ENCODE measurements around the gene SLC7A8. TPM values are rescaled to one million over a fixed set of nuclear protein-coding genes. Genes with fewer than 3 reads are reported as not detected.

SLC7A8 gene
- total RNA-seq, 3 donors from 2014 or later (not counting 1 experiment from before 2014, with no cell fraction given) = 0.42 to 1.2 (median 1.0) TPM

DNA sequence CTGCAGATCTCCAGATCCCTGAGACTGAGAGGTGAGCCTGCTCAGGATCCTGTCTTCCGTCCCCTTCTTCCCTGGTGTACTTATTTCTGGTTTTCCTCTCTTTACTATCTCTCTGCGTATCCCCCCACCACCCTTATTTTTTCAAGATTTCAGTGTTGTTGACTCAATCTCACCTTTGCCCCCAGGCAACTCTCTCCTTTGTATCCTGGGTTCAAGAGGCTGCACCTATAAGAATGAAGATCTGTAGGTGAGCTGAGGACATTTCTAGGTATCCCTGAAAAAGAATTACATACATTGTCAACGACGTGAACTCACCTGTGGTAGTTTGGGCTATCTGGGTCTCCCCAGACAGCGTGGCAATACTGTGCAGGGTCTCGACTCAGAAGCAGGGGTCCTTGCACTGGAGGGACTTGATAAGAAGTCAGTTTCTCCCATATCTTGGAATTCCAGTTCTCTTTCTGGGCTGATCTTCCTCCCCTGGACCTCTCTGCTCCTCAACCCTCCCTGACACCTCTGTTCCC is 79.3 kb downstream of the SLC7A8 start:
- TF ChIP-seq, protein P1, sequence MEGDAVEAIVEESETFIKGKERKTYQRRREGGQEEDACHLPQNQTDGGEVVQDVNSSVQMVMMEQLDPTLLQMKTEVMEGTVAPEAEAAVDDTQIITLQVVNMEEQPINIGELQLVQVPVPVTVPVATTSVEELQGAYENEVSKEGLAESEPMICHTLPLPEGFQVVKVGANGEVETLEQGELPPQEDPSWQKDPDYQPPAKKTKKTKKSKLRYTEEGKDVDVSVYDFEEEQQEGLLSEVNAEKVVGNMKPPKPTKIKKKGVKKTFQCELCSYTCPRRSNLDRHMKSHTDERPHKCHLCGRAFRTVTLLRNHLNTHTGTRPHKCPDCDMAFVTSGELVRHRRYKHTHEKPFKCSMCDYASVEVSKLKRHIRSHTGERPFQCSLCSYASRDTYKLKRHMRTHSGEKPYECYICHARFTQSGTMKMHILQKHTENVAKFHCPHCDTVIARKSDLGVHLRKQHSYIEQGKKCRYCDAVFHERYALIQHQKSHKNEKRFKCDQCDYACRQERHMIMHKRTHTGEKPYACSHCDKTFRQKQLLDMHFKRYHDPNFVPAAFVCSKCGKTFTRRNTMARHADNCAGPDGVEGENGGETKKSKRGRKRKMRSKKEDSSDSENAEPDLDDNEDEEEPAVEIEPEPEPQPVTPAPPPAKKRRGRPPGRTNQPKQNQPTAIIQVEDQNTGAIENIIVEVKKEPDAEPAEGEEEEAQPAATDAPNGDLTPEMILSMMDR (IDR thresholded peaks at IDR 0.05) = no peak
- no peaks in the 10 kb centered on the region for H3K27me3 ChIP-seq (ENCODE audit: control insufficient read depth, insufficient read depth, low read length)
- Mint-ChIP-seq H3K27ac (no peak overlapping the region), H3K27me3 (ENCODE audit: low read depth in 2 of 2) (no peaks in the 10 kb centered on the region), H3K9me3 (no peaks in the 10 kb centered on the region), H3K36me3 (no peaks in the 10 kb centered on the region), H3K4me3 (no peak overlapping the region), H3K4me1 (peaks cover 0 to 7% of the 10 kb centered on the region in 2 donors)
- no peak overlapping the region for H3K4me3 ChIP-seq (ENCODE audit: low read length)
- H3K27ac ChIP-seq (ENCODE audit: low read length) = no peak overlapping the region
- no peaks in the 10 kb centered on the region for H3K4me1 ChIP-seq (ENCODE audit: control insufficient read depth, insufficient read depth, low read length)
- WGBS (ENCODE audit: insufficient coverage) = 85% methylated on average over 6 of the region's 6 CpGs
- DNase-seq (no peak), ATAC-seq (no peak)
- no peaks in the 10 kb centered on the region for H3K9me3 ChIP-seq (ENCODE audit: control insufficient read depth, insufficient read depth, low read length)
- intact Hi-C loops (cut with micrococcal nuclease) = no loop called here
- no peaks in the 10 kb centered on the region for H3K36me3 ChIP-seq (ENCODE audit: control insufficient read depth, insufficient read depth, low read length)

DNA sequence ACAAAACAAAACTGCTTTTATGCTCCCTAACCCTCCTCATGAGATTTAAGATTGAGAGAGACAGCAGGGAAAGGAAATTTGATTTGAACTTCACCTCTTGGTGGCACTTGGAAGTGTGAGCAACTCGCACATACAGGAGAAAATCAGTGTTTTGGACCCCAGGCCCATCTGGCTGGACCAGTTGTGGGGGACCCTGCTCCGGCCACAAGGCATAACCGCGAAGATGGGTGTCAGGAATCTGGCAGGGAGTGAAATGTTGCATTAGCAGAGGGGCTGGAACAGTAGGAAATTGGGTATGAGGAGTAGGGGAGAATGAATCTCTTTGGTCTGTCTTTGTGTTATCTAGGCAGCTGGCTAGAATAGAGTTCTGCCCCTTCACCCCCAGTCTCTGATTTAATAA is 79.9 kb downstream of the SLC7A8 start:
- H3K27ac Mint-ChIP-seq = no peak overlapping the region
- WGBS (ENCODE audit: insufficient coverage) = 90% methylated on average over 4 of the region's 4 CpGs
- H3K27me3 ChIP-seq (ENCODE audit: control insufficient read depth, insufficient read depth, low read length) = no peaks in the 10 kb centered on the region
- no peaks in the 10 kb centered on the region for H3K9me3 Mint-ChIP-seq
- intact Hi-C loops (cut with micrococcal nuclease) = no loop called here
- no peak overlapping the region for H3K4me3 ChIP-seq (ENCODE audit: low read length)
- no peaks in the 10 kb centered on the region for H3K9me3 ChIP-seq (ENCODE audit: control insufficient read depth, insufficient read depth, low read length)
- DNase-seq = no peak
- TF ChIP-seq, protein P1 (IDR thresholded peaks at IDR 0.05) = no peak
- H3K27ac ChIP-seq (ENCODE audit: low read length) = no peak overlapping the region
- ATAC-seq = no peak
- H3K4me1 ChIP-seq (ENCODE audit: control insufficient read depth, insufficient read depth, low read length) = no peaks in the 10 kb centered on the region
- peaks cover 0 to 7% of the 10 kb centered on the region in 2 donors for H3K4me1 Mint-ChIP-seq
- H3K27me3 Mint-ChIP-seq (ENCODE audit: low read depth in 2 of 2) = no peaks in the 10 kb centered on the region
- H3K36me3 ChIP-seq (ENCODE audit: control insufficient read depth, insufficient read depth, low read length) = peaks cover 3% of the 10 kb centered on the region
- H3K36me3 Mint-ChIP-seq = no peaks in the 10 kb centered on the region
- no peak overlapping the region for H3K4me3 Mint-ChIP-seq

DNA sequence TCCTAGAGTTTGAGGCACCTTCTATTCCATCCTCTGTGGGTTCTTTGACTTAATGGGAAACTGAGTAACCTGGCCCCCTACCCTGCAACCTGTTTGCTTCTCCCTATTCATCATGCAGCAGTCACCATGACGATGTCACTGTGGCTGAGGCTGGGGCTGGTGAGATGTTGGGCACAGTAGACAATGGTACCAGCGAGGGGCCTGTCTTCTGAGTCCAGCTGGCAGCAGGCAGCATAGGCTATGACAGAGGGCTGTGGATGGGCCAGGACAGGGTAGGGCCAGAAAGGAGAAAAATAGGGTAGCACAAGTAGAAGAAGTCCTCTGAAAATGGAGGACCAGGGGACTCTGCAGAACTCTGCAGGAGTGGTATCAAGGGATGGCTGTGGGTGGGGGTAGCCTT is 80.7 kb downstream of the SLC7A8 start:
- H3K4me1 Mint-ChIP-seq = peaks cover under 1 to 7% of the 10 kb centered on the region in 2 donors
- intact Hi-C loops (cut with micrococcal nuclease) = no loop called here
- Histone ChIP-seq H3K27ac (ENCODE audit: low read length) (no peak overlapping the region), H3K4me3 (ENCODE audit: low read length) (no peak overlapping the region), H3K9me3 (ENCODE audit: control insufficient read depth, insufficient read depth, low read length) (no peaks in the 10 kb centered on the region), H3K4me1 (ENCODE audit: control insufficient read depth, insufficient read depth, low read length) (no peaks in the 10 kb centered on the region), H3K36me3 (ENCODE audit: control insufficient read depth, insufficient read depth, low read length) (peaks cover 9% of the 10 kb centered on the region), H3K27me3 (ENCODE audit: control insufficient read depth, insufficient read depth, low read length) (no peaks in the 10 kb centered on the region)
- DNase-seq (no peak), ATAC-seq (no peak)
- H3K27me3 Mint-ChIP-seq (ENCODE audit: low read depth in 2 of 2) = no peaks in the 10 kb centered on the region
- no peaks in the 10 kb centered on the region for H3K9me3 Mint-ChIP-seq
- 88% methylated on average over 2 of the region's 2 CpGs for WGBS (ENCODE audit: insufficient coverage)
- H3K4me3 Mint-ChIP-seq = no peak overlapping the region
- TF ChIP-seq, protein P1 (IDR thresholded peaks at IDR 0.05) = no peak
- no peaks in the 10 kb centered on the region for H3K36me3 Mint-ChIP-seq
- no peak overlapping the region for H3K27ac Mint-ChIP-seq

DNA sequence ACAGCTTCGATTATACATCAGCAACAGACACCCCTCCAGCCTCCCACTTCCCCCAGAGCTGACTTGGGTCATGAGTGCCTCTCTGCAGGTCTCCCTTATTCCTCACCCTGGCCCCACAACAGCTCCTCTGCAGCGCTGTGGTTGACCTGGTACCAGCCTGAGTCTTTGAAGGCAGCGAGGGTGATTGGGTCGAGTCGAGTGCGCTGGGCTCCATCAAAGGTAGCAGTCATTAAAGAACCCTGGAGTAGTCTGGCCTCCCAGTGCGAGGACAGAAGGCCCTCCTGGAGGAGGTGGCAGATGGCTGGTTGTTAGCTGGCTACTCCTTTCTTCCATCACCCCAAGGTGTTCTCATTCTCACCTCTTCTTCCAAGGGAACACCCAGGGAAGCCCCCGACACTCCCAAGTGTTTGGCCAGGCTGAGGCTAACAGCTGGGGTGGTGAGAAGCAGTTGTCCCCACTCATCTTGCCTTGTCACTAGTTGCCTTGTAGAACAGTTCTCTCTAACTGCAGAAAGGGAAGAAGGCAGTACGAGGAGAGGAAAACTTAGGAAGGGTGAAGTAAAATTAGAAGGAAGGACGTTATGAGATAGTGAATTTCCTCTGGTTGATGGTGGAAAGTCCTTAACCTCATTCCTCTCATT is 81.4 kb downstream of the SLC7A8 start:
- ATAC-seq (no peak), DNase-seq (no peak)
- Histone ChIP-seq H3K36me3 (ENCODE audit: control insufficient read depth, insufficient read depth, low read length) (peaks cover 11% of the 10 kb centered on the region), H3K4me3 (ENCODE audit: low read length) (no peak overlapping the region), H3K4me1 (ENCODE audit: control insufficient read depth, insufficient read depth, low read length) (no peaks in the 10 kb centered on the region), H3K27me3 (ENCODE audit: control insufficient read depth, insufficient read depth, low read length) (no peaks in the 10 kb centered on the region), H3K9me3 (ENCODE audit: control insufficient read depth, insufficient read depth, low read length) (no peaks in the 10 kb centered on the region), H3K27ac (ENCODE audit: low read length) (no peak overlapping the region)
- no peak overlapping the region for H3K27ac Mint-ChIP-seq
- no peak overlapping the region for H3K4me3 Mint-ChIP-seq
- no peaks in the 10 kb centered on the region for H3K9me3 Mint-ChIP-seq
- TF ChIP-seq, protein P1 (IDR thresholded peaks at IDR 0.05) = no peak
- no peaks in the 10 kb centered on the region for H3K36me3 Mint-ChIP-seq
- intact Hi-C loops (cut with micrococcal nuclease) = no loop called here
- H3K27me3 Mint-ChIP-seq (ENCODE audit: low read depth in 2 of 2) = no peaks in the 10 kb centered on the region
- WGBS (ENCODE audit: insufficient coverage) = 90% methylated on average over 9 of the region's 10 CpGs
- peaks cover 8 to 14% of the 10 kb centered on the region in 2 donors for H3K4me1 Mint-ChIP-seq

Measured in natural killer cell (primary cell).